H9 (cell line): ENCODE results near the gene ARL13B. TPM values are rescaled to one million over a fixed set of nuclear protein-coding genes. Genes with fewer than 3 reads are reported as not detected.

Experiments
- DNase-seq: peaks from one replicate; pipeline ENCODE4 v3.0.0-alpha.2; 2017
- H2AFZ ChIP-seq: one replicate; pipeline ENCODE4 v1.6.1; 2013; ENCODE audit warnings: mild to moderate bottlenecking, low read length, control low read depth, moderate library complexity
- H2AK5ac ChIP-seq: 2 replicates; pipeline ENCODE4 v1.6.1; 2013; ENCODE audit warnings: low read length, control low read depth, mixed read lengths; ENCODE audit not compliant: insufficient read length
- H2BK120ac ChIP-seq: one replicate; pipeline ENCODE4 v1.6.1; 2013; ENCODE audit warnings: low read depth, mild to moderate bottlenecking, low read length, control low read depth, inconsistent platforms; ENCODE audit not compliant: poor library complexity, severe bottlenecking
- H2BK12ac ChIP-seq: 2 replicates; pipeline ENCODE4 v1.6.1; 2013; ENCODE audit warnings: low read length, control low read depth, mixed read lengths, low read depth; ENCODE audit not compliant: insufficient read length
- H2BK15ac ChIP-seq: 2 replicates; pipeline ENCODE4 v1.6.1; 2013; ENCODE audit warnings: low read depth, low read length, control low read depth
- H2BK20ac ChIP-seq: one replicate; pipeline ENCODE4 v1.6.1; 2013; ENCODE audit warnings: low read depth, mild to moderate bottlenecking, low read length, control low read depth, inconsistent platforms; ENCODE audit not compliant: poor library complexity, severe bottlenecking
- H2BK5ac ChIP-seq: 2 replicates; pipeline ENCODE4 v1.6.1; 2013; ENCODE audit warnings: low read length, control low read depth, mixed read lengths; ENCODE audit not compliant: insufficient read length
- H3K14ac ChIP-seq: 2 replicates; pipeline ENCODE4 v1.6.1; 2013; ENCODE audit warnings: low read length, control low read depth; ENCODE audit not compliant: insufficient read depth
- H3K18ac ChIP-seq: 2 replicates; pipeline ENCODE4 v1.6.1; 2013; ENCODE audit warnings: low read depth, mild to moderate bottlenecking, mixed read lengths, low read length, control low read depth; ENCODE audit not compliant: insufficient read length
- H3K23ac ChIP-seq: 2 replicates; pipeline ENCODE4 v1.6.1; 2013; ENCODE audit warnings: low read length, control low read depth, mixed read lengths, low read depth; ENCODE audit not compliant: insufficient read length
- H3K23me2 ChIP-seq: 2 replicates; pipeline ENCODE4 v1.6.1; 2013; ENCODE audit warnings: low read depth, mild to moderate bottlenecking, mixed read lengths, low read length, control low read depth; ENCODE audit not compliant: insufficient read length, poor library complexity, severe bottlenecking
- H3K27ac ChIP-seq: 2 replicates; pipeline ENCODE4 v1.5.1; 2013; ENCODE audit warnings: low read length, control low read depth, mixed read lengths, low read depth; ENCODE audit not compliant: insufficient read length
- H3K27me3 ChIP-seq: 2 replicates; pipeline ENCODE4 v1.6.1; 2013; ENCODE audit warnings: low read length, control low read depth, inconsistent platforms; ENCODE audit not compliant: insufficient read depth
- H3K4ac ChIP-seq: 2 replicates; pipeline ENCODE4 v1.6.1; 2013; ENCODE audit warnings: low read depth, mild to moderate bottlenecking, control low read depth, inconsistent platforms, low read length, moderate library complexity
- H3K4me1 ChIP-seq: 2 replicates; pipeline ENCODE4 v1.6.1; 2013; ENCODE audit warnings: low read length, control low read depth, inconsistent platforms; ENCODE audit not compliant: insufficient read depth
- H3K4me2 ChIP-seq: 2 replicates; pipeline ENCODE4 v1.6.1; 2013; ENCODE audit warnings: low read length, control low read depth, mixed read lengths; ENCODE audit not compliant: insufficient read length, insufficient read depth
- H3K56ac ChIP-seq: 2 replicates; pipeline ENCODE4 v1.6.1; 2013; ENCODE audit warnings: low read depth, mild to moderate bottlenecking, mixed read lengths, low read length, control low read depth; ENCODE audit not compliant: insufficient read length
- H3K79me1 ChIP-seq: 2 replicates; pipeline ENCODE4 v1.6.1; 2013; ENCODE audit warnings: low read depth, mild to moderate bottlenecking, moderate library complexity, low read length, control low read depth, inconsistent platforms; ENCODE audit not compliant: insufficient read depth, poor library complexity, severe bottlenecking
- H3K79me2 ChIP-seq: 2 replicates; pipeline ENCODE4 v1.6.1; 2013; ENCODE audit warnings: low read length, control low read depth, inconsistent platforms; ENCODE audit not compliant: insufficient read depth
- H3K9ac ChIP-seq: 2 replicates; pipeline ENCODE4 v1.6.1; 2013; ENCODE audit warnings: low read length, control low read depth, mixed read lengths; ENCODE audit not compliant: insufficient read length; ENCODE audit errors: extremely low read depth
- H3K9me3 ChIP-seq: one replicate; pipeline ENCODE4 v1.6.1; 2013; ENCODE audit warnings: low read depth, low read length, inconsistent platforms; ENCODE audit not compliant: control insufficient read depth
- H3T11ph ChIP-seq: one replicate; pipeline ENCODE4 v1.6.1; 2013; ENCODE audit warnings: mild to moderate bottlenecking, low read length, control low read depth, inconsistent platforms
- H4K20me1 ChIP-seq: one replicate; pipeline ENCODE4 v1.6.1; 2013; ENCODE audit not compliant: control insufficient read depth, insufficient read length, insufficient read depth
- H4K5ac ChIP-seq: 2 replicates; pipeline ENCODE4 v1.6.1; 2013; ENCODE audit warnings: low read depth, mild to moderate bottlenecking, mixed read lengths, low read length, control low read depth; ENCODE audit not compliant: insufficient read length
- H4K8ac ChIP-seq: replicated peaks from 2 replicates; pipeline ENCODE4 v1.6.1; 2013; ENCODE audit warnings: low read length, control low read depth, mixed read lengths, low read depth; ENCODE audit not compliant: insufficient read length
- H4K91ac ChIP-seq: 2 replicates; pipeline ENCODE4 v1.6.1; 2013; ENCODE audit warnings: low read depth, mild to moderate bottlenecking, moderate library complexity, mixed read lengths, low read length, control low read depth; ENCODE audit not compliant: insufficient read length
- H3K27ac Mint-ChIP-seq, 3 experiments: 2 replicates in 2 of 3; 3 replicates in 1 of 3; pipeline ENCODE4 v1.8.0; 2020 to 2021; ENCODE audit warnings: mixed read lengths in 3 of 3, mild to moderate bottlenecking in 1 of 3, moderate library complexity in 1 of 3
- H3K27me3 Mint-ChIP-seq: 2 replicates; pipeline ENCODE4 v1.8.0; 2021; ENCODE audit warnings: low read depth, mild to moderate bottlenecking, moderate library complexity, mixed read lengths
- H3K36me3 Mint-ChIP-seq, 3 experiments: 2 replicates in 2 of 3; 3 replicates in 1 of 3; pipeline ENCODE4 v1.8.0; 2020 to 2021; ENCODE audit warnings: low read depth in 3 of 3, mixed read lengths in 3 of 3; ENCODE audit not compliant: insufficient read depth in 1 of 3
- H3K4me1 Mint-ChIP-seq, 2 experiments: 2 replicates each; pipeline ENCODE4 v1.8.0; 2020; ENCODE audit warnings: mixed read lengths in 2 of 2
- H3K4me3 Mint-ChIP-seq, 2 experiments: 2 replicates in 1 of 2; 3 replicates in 1 of 2; pipeline ENCODE4 v1.8.0; 2020 to 2021; ENCODE audit warnings: mild to moderate bottlenecking in 2 of 2, mixed read lengths in 2 of 2, moderate library complexity in 1 of 2
- H3K9me3 Mint-ChIP-seq, 2 experiments: 2 replicates in 1 of 2; 3 replicates in 1 of 2; pipeline ENCODE4 v1.8.0; 2020; ENCODE audit warnings: mild to moderate bottlenecking in 2 of 2, mixed read lengths in 2 of 2, moderate library complexity in 1 of 2
- CTCF ChIP-seq: fragments of 200-600 bp; sonication (generic); conservative IDR thresholded peaks from 3 replicates; pipeline ENCODE4 v1.8.0; 2021; ENCODE audit warnings: antibody characterized with exemption, mild to moderate bottlenecking
- WGBS: extraction: QIAGEN DNeasy Blood & Tissue Kit; methylation state at CpG from one replicate; pipeline ENCODE4 v1.1.7; 2013; ENCODE audit warnings: missing lambda C conversion rate, low lambda C conversion rate, mixed read lengths; ENCODE audit not compliant: insufficient read length; ENCODE audit errors: extremely low coverage; 5-methylcytosine and 5-hydroxymethylcytosine counted together
- total RNA-seq: library from RNA; stranded (reverse); gene quantifications from 2 replicates; pipeline ENCODE4 v1.2.1, GENCODE V29; 2021

ARL13B gene
- total RNA-seq, 1 experiment from 2014 or later, result 7.9 TPM

DNA sequence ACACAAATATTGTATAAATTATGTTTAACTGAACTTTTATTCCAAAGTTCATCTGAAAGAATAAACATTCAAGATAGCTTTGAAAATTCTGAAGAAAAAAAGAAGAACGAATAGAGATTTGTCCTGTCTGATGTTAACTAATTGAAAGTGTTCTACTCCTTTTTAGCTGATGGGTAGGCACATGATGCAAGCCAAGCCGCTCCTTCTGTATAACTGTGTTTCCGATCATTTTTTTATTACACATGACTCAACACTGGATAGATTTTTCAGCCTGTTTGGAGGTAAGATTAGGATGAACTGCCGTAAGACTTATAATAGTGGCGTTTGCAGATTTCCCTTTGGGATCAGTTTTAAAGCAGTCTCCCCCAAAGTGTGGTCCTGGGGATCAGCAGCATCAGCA lies 101.9 kb downstream of the ARL13B start:
- Histone ChIP-seq H3K23ac (no peak overlapping the region), H4K8ac (no peak overlapping the region), H3K9me3 (no peaks in the 10 kb centered on the region), H3K79me2 (no peaks in the 10 kb centered on the region), H3K14ac (no peak overlapping the region), H4K20me1 (no peaks in the 10 kb centered on the region), H3K4me2 (no peak overlapping the region), H3K4ac (no peak overlapping the region), H3T11ph (no peak overlapping the region), H2BK15ac (no peak overlapping the region), H2BK12ac (no peak overlapping the region), H3K23me2 (no peaks in the 10 kb centered on the region), H2BK5ac (no peak overlapping the region), H2BK120ac (no peak overlapping the region), H4K91ac (no peak overlapping the region), H2AFZ (no peak overlapping the region), H3K79me1 (no peaks in the 10 kb centered on the region), H3K18ac (no peak overlapping the region), H3K27ac (no peak overlapping the region), H3K56ac (no peak overlapping the region), H3K9ac (no peak overlapping the region), H3K4me1 (no peaks in the 10 kb centered on the region; the same call in 1 of the 2 replicates), H2BK20ac (no peak overlapping the region), H2AK5ac (no peak overlapping the region), H3K27me3 (no peaks in the 10 kb centered on the region), H4K5ac (no peak overlapping the region)
- Mint-ChIP-seq H3K4me1 (no peaks in the 10 kb centered on the region), H3K27ac (no peak overlapping the region), H3K27me3 (no peaks in the 10 kb centered on the region), H3K36me3 (peaks cover 0 to 8% (median 0%) of the 10 kb centered on the region in 3 experiments; a peak in 4 of 7 replicates), H3K4me3 (no peak overlapping the region), H3K9me3 (no peaks in the 10 kb centered on the region)
- no peak for TF ChIP-seq CTCF
- no peak for DNase-seq
- no CpG with 5 or more reads among the region's 5 CpGs for WGBS
